Astrocyte of the cerebellum (primary cell): ENCODE results near the gene CCNI2.
A peak's percentile ranks its signal among the peaks of the same experiment; 100 is the strongest.

Source experiments
- DNase-seq: peaks from one replicate; pipeline ENCODE4 v3.0.0-alpha.2; 2011; ENCODE audit warnings: low read depth
- H3K4me3 ChIP-seq: 2 replicates; pipeline ENCODE4 v1.5.1; 2011; ENCODE audit warnings: mild to moderate bottlenecking, low read depth, low read length, moderate library complexity
- CTCF ChIP-seq: IDR thresholded peaks from 2 replicates; pipeline ENCODE4 v1.5.1; 2012; ENCODE audit warnings: low read length, low read depth, moderate library complexity, mild to moderate bottlenecking; ENCODE audit errors: missing control alignments
- in situ Hi-C: cut with HindIII; loops from 2 replicates; pipeline ENCODE4 v1.10.0; 2017; ENCODE audit warnings: low sequenced_read_pairs

The CCNI2 gene

GRCh38 chr5:132778129-132778528 is 30.9 kb downstream of the CCNI2 start:
- in situ Hi-C loops: no loop called here
- TF ChIP-seq CTCF: no peak
- DNase-seq: no peak
- H3K4me3 ChIP-seq: peak overlapping the region; percentile 69

- no peak for TF ChIP-seq CTCF
- in situ Hi-C loops: no loop called here
- DNase-seq: no peak
- H3K4me3 ChIP-seq: no peak overlapping the region
Observed at GRCh38 chr5:132778856-132779255, 31.6 kb downstream of the CCNI2 start.

- no peak for TF ChIP-seq CTCF
- H3K4me3 ChIP-seq: no peak overlapping the region
- in situ Hi-C loops: no loop called here
- DNase-seq: no peak
Observed at GRCh38 chr5:132779961-132780360, 32.7 kb downstream of the CCNI2 start.

- no peak for TF ChIP-seq CTCF
- in situ Hi-C loops: no loop called here
Observed at GRCh38 chr5:132780577-132780976, 33.4 kb downstream of the CCNI2 start.

GRCh38 chr5:132781029-132781428 is 33.8 kb downstream of the CCNI2 start:
- in situ Hi-C loops: no loop called here
- TF ChIP-seq CTCF: no peak
- DNase-seq: no peak
- H3K4me3 ChIP-seq: no peak overlapping the region

More at GRCh38 chr5:132780577-132780976, 33.4 kb downstream of the CCNI2 start:
- no peak for DNase-seq
- no peak overlapping the region for H3K4me3 ChIP-seq

- in situ Hi-C loops: no loop called here
- no peak for TF ChIP-seq CTCF
- H3K4me3 ChIP-seq: no peak overlapping the region
- DNase-seq: no peak
Observed at GRCh38 chr5:132782101-132782500, 34.9 kb downstream of the CCNI2 start.

GRCh38 chr5:132785365-132785764 is 38.1 kb downstream of the CCNI2 start:
- no peak for TF ChIP-seq CTCF
- H3K4me3 ChIP-seq: no peak overlapping the region
- no peak for DNase-seq
- in situ Hi-C loops: no loop called here
